Psoas muscle (tissue), 8 donors: ENCODE data around the gene PDE6A. TPM values are rescaled to one million over a fixed set of nuclear protein-coding genes. Genes with fewer than 3 reads are reported as not detected.
"Not testable (repeated sequence)": the region's sequence is repeated elsewhere in the genome, so short reads cannot be mapped to it uniquely, and the experiment has no call there.

Source experiments
- ATAC-seq, 4 donors: fragments of 200-7000 bp; cut with Tn5 transposase; one replicate each; pipeline ENCODE4 v1.9.1; 2020; ENCODE audit warnings: moderate library complexity in 3 of 4, mild to moderate bottlenecking in 2 of 4
- DNase-seq, 2 donors: peaks; one replicate each; pipeline ENCODE4 v3.0.0-alpha.2; 2020
- H3K27ac ChIP-seq: fragments of 200-600 bp; one replicate; pipeline ENCODE4 v1.8.0; 2022
- H3K27me3 ChIP-seq, 3 donors: fragments of 200-600 bp in 1 of 3; one replicate each; pipeline versions ENCODE4 v1.6.1 to v1.8.0; 2013 to 2022; ENCODE audit warnings: low read length in 2 of 3, mild to moderate bottlenecking in 2 of 3, moderate library complexity in 1 of 3; ENCODE audit not compliant: insufficient read depth in 3 of 3
- H3K36me3 ChIP-seq, 2 donors: fragments of 200-600 bp in 1 of 2; one replicate each; pipeline versions ENCODE4 v1.6.1 to v1.8.0; 2013 to 2022; ENCODE audit warnings: low read depth in 1 of 2, mild to moderate bottlenecking in 1 of 2, moderate library complexity in 1 of 2; ENCODE audit not compliant: insufficient read depth in 1 of 2
- H3K4me1 ChIP-seq: fragments of 200-600 bp; one replicate; pipeline ENCODE4 v1.8.0; 2022
- H3K4me3 ChIP-seq: fragments of 200-600 bp; one replicate; pipeline ENCODE4 v1.8.0; 2022; ENCODE audit warnings: mild to moderate bottlenecking
- H3K9me3 ChIP-seq: fragments of 200-600 bp; one replicate; pipeline ENCODE4 v1.8.0; 2022
- CTCF ChIP-seq: fragments of 200-600 bp; IDR thresholded peaks from one replicate; pipeline ENCODE4 v1.8.0; 2022; ENCODE audit warnings: antibody characterized with exemption
- WGBS, 3 donors: extraction: QIAGEN DNeasy Blood & Tissue Kit; methylation state at CpG; one replicate each; pipeline versions ENCODE4 v1.1.6 to v1.1.7; 2013; 5-methylcytosine and 5-hydroxymethylcytosine counted together
- intact Hi-C, 2 donors: fragments of 100-400 bp; cut with DNase I; formaldehyde crosslinking; loops; one replicate each; pipeline versions ENCODE4 v1.11.0 to v1.14.2; 2022
- polyA plus RNA-seq, 3 donors: library from polyadenylated mRNA; stranded (reverse); fragments of 200-250 nt; gene quantifications; one replicate each; pipeline ENCODE4 v1.2.3, GENCODE V29; 2013
- total RNA-seq, 4 donors: library from RNA; stranded (reverse); fragmentation: NEBNext Ultra II Directional in 2 of 4; extraction: Animal tissue kit (Norgen Biotek cat#: 25700) in 2 of 4; gene quantifications; one replicate each; pipeline versions ENCODE4 v1.2.1 to v1.2.4, GENCODE V29; 2021 to 2023
- donor health status: healthy with polysubstance abuse.
- donor health status: DM: no; HTN: no; CAD: no; lungs with moderate emphysema.
- donor health status: Bipolar disorder and iron deficiency.
- donor health status: healthy.
- donor health status: DM: yes; HTN: yes; CAD: no.
- donor health status: DM: no; HTN: no; CAD: no.
- donor health status: DM: no; HTN: no; CAD: no.
- donor health status: DM: yes; HTN: yes; CAD: no.

Gene PDE6A
- total and polyA plus RNA-seq, 7 donors = 0.04 to 0.26 (median 0.10) TPM

GRCh38 chr5:149865746-149866145 is 78.8 kb downstream of the PDE6A start:
- H3K36me3 ChIP-seq = no peaks in the 10 kb centered on the region
- 95 to 98% (median 96%) methylated on average over 4 of the region's 4 CpGs for WGBS, 3 donors
- TF ChIP-seq CTCF = no peak
- intact Hi-C loops = loop anchor here in 1 of 2 donors (10.0 kb wide), 1 partner anchor 369 kb away; no protein-coding TSS in a partner anchor
- H3K9me3 ChIP-seq = no peaks in the 10 kb centered on the region
- no peak for DNase-seq
- H3K27ac ChIP-seq = no peak overlapping the region
- ATAC-seq = no peak
- no peaks in the 10 kb centered on the region for H3K4me1 ChIP-seq
- H3K4me3 ChIP-seq = no peak overlapping the region
- H3K27me3 ChIP-seq = no peaks in the 10 kb centered on the region

- Histone ChIP-seq H3K36me3 (no peaks in the 10 kb centered on the region), H3K4me1 (no peaks in the 10 kb centered on the region), H3K9me3 (no peaks in the 10 kb centered on the region), H3K27ac (no peak overlapping the region), H3K4me3 (no peak overlapping the region), H3K27me3 (no peaks in the 10 kb centered on the region)
- DNase-seq (no peak), ATAC-seq (no peak)
- no peak for TF ChIP-seq CTCF
- WGBS, 3 donors = 86 to 94% (median 89%) methylated on average over 3 of the region's 3 CpGs
- intact Hi-C loops = loop anchor here in 1 of 2 donors (10.0 kb wide), 1 partner anchor 371 kb away; no protein-coding TSS in a partner anchor
These were observed 80.8 kb downstream of the PDE6A start for GRCh38 chr5:149863830-149864229.

GRCh38 chr5:149863176-149863575 is 81.4 kb downstream of the PDE6A start:
- no peak for TF ChIP-seq CTCF
- Histone ChIP-seq H3K27me3 (no peaks in the 10 kb centered on the region), H3K27ac (no peak overlapping the region), H3K9me3 (no peaks in the 10 kb centered on the region), H3K4me1 (peaks cover 4% of the 10 kb centered on the region), H3K4me3 (no peak overlapping the region), H3K36me3 (no peaks in the 10 kb centered on the region)
- ATAC-seq (no peak), DNase-seq (no peak)
- 88 to 93% (median 88%) methylated on average over 13 of the region's 13 CpGs for WGBS, 3 donors
- intact Hi-C loops = loop anchor here in 1 of 2 donors (10.0 kb wide), 1 partner anchor 372 kb away; no protein-coding TSS in a partner anchor

- no peaks in the 10 kb centered on the region for H3K36me3 ChIP-seq
- H3K4me3 ChIP-seq = no peak overlapping the region
- no peak for DNase-seq
- no peak for ATAC-seq
- 66 to 71% (median 68%) methylated on average over 7 of the region's 7 CpGs for WGBS, 3 donors
- peaks cover 19% of the 10 kb centered on the region for H3K4me1 ChIP-seq
- intact Hi-C loops = loop anchor here in 1 of 2 donors (10.0 kb wide), 1 partner anchor 374 kb away; no protein-coding TSS in a partner anchor
- H3K27me3 ChIP-seq = no peaks in the 10 kb centered on the region
- no peak for TF ChIP-seq CTCF
- no peaks in the 10 kb centered on the region for H3K9me3 ChIP-seq
- H3K27ac ChIP-seq = no peak overlapping the region
These were observed 83.7 kb downstream of the PDE6A start for GRCh38 chr5:149860801-149861322.

- Histone ChIP-seq H3K27me3 (no peaks in the 10 kb centered on the region), H3K27ac (no peak overlapping the region), H3K4me1 (peaks cover 19% of the 10 kb centered on the region), H3K9me3 (no peaks in the 10 kb centered on the region), H3K36me3 (no peaks in the 10 kb centered on the region), H3K4me3 (no peak overlapping the region)
- no peak for DNase-seq
- WGBS, 3 donors = 95 to 99% (median 98%) methylated on average over 4 of the region's 4 CpGs
- intact Hi-C loops = loop anchor here in 1 of 2 donors (10.0 kb wide), 1 partner anchor 375 kb away; no protein-coding TSS in a partner anchor
- no peak for ATAC-seq
- TF ChIP-seq CTCF = no peak
These were observed 84.8 kb downstream of the PDE6A start for GRCh38 chr5:149859746-149860145.

GRCh38 chr5:149858481-149858880 is 86.1 kb downstream of the PDE6A start:
- DNase-seq = peak in 1 of 2 donors; percentile 27
- peak; percentile 16 to 63 (median 52) for ATAC-seq
- intact Hi-C loops, H3K36me3 ChIP-seq, H3K27me3 ChIP-seq, H3K4me3 ChIP-seq, H3K9me3 ChIP-seq: not testable (repeated sequence)
- Histone ChIP-seq H3K27ac (peak overlapping the region; percentile 91), H3K4me1 (peaks cover 19% of the 10 kb centered on the region)
- 49 to 90% (median 80%) methylated on average over 5 to 6 of the region's 6 CpGs for WGBS, 3 donors
